ENCODE measurements around the gene B4GALT4. TPM values are rescaled to one million over a fixed set of nuclear protein-coding genes. Genes with fewer than 3 reads are reported as not detected.

B4GALT4 gene
- total RNA-seq, 4 donors from 2014 or later = 16.2 to 27.3 (median 21.2) TPM

GRCh38 chr3:119228373-119229145, 12.1 kb downstream of the B4GALT4 start:
- Histone ChIP-seq H3K27ac (no peak overlapping the region), H3K36me3 (peaks cover 0 to 83% (median 5%) of the 10 kb centered on the region in 3 donors), H3K4me1 (no peaks in the 10 kb centered on the region), H3K4me3 (no peak overlapping the region), H3K27me3 (no peaks in the 10 kb centered on the region), H3K9me3 (no peaks in the 10 kb centered on the region)
- 83 to 88% methylated on average over 2 of the region's 2 CpGs for WGBS, 2 donors
- TF ChIP-seq POLR2A (IDR thresholded peaks at IDR 0.05) = no peak
- TF ChIP-seq EP300 (IDR thresholded peaks at IDR 0.05) = no peak
- TF ChIP-seq, protein P1, sequence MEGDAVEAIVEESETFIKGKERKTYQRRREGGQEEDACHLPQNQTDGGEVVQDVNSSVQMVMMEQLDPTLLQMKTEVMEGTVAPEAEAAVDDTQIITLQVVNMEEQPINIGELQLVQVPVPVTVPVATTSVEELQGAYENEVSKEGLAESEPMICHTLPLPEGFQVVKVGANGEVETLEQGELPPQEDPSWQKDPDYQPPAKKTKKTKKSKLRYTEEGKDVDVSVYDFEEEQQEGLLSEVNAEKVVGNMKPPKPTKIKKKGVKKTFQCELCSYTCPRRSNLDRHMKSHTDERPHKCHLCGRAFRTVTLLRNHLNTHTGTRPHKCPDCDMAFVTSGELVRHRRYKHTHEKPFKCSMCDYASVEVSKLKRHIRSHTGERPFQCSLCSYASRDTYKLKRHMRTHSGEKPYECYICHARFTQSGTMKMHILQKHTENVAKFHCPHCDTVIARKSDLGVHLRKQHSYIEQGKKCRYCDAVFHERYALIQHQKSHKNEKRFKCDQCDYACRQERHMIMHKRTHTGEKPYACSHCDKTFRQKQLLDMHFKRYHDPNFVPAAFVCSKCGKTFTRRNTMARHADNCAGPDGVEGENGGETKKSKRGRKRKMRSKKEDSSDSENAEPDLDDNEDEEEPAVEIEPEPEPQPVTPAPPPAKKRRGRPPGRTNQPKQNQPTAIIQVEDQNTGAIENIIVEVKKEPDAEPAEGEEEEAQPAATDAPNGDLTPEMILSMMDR (IDR thresholded peaks at IDR 0.05) = no peak
- DNase-seq (ENCODE audit: low spot score in 2 of 2) = no peak

DNA sequence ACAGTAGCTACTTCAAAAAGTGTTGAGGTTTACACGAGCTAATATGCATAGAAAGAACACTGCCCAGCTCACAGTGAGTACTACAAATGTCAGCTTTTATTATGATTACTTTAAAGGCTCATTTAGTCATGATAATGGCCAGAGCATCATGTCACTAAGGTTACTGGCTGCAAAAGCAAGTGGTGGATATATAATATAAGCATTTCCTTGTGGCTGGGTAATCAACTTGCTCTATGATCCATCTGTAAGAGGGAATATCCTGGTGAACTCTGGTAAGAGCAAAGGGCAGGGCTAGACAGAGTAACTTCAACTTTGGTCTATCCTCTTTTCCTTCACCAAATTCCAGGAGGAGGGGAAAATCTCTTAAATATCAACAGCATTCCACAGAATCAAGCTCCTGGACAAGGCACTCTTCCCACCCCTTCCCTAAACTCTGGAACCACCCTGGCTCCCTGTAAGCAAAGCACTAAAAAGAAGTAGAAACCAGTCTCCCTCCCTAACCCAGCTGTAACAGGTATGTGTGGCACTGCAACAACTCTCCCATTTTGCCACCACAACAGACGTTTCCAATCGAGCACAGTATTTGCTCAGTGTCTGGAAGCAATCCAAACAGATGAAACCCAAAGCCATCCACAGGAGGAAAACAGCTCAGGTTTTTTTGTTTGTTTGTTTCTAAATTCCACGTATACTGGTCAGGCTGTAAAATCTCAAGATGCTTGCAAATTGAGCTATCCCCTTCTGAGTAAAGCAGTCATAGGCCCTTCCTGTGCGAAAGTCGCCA, 13.4 kb downstream of the B4GALT4 start:
- whole genome bisulfite sequencing, 2 donors = 73 to 78% methylated on average over 6 of the region's 6 CpGs
- peaks cover 0 to 83% (median under 1%) of the 10 kb centered on the region in 3 donors for H3K36me3 ChIP-seq

GRCh38 chr3:119225121-119225520, 15.6 kb downstream of the B4GALT4 start:
- TF ChIP-seq EP300 (IDR thresholded peaks at IDR 0.05) = no peak
- TF ChIP-seq POLR2A (IDR thresholded peaks at IDR 0.05) = no peak
- TF ChIP-seq, protein P1 (IDR thresholded peaks at IDR 0.05) = no peak
- Histone ChIP-seq H3K27ac (no peak overlapping the region), H3K36me3 (peaks cover 0 to 91% (median 0%) of the 10 kb centered on the region in 3 donors), H3K9me3 (no peaks in the 10 kb centered on the region), H3K27me3 (no peaks in the 10 kb centered on the region), H3K4me1 (no peaks in the 10 kb centered on the region), H3K4me3 (no peak overlapping the region)
- WGBS, 2 donors = 84 to 87% methylated on average over 3 of the region's 3 CpGs
- no peak for DNase-seq (ENCODE audit: low spot score in 2 of 2)

More for the DNA sequence above, 13.4 kb downstream of the B4GALT4 start:
- TF ChIP-seq, protein P1 (IDR thresholded peaks at IDR 0.05) = no peak
- no peak for TF ChIP-seq POLR2A (IDR thresholded peaks at IDR 0.05)
- TF ChIP-seq EP300 (IDR thresholded peaks at IDR 0.05) = no peak
- no peak for DNase-seq (ENCODE audit: low spot score in 2 of 2)
- Histone ChIP-seq H3K4me3 (no peak overlapping the region), H3K27me3 (no peaks in the 10 kb centered on the region), H3K27ac (no peak overlapping the region), H3K4me1 (no peaks in the 10 kb centered on the region), H3K9me3 (no peaks in the 10 kb centered on the region)

GRCh38 chr3:119223511-119223910, 17.2 kb downstream of the B4GALT4 start:
- DNase-seq (ENCODE audit: low spot score in 2 of 2) = no peak
- H3K4me1 ChIP-seq = no peaks in the 10 kb centered on the region
- no peaks in the 10 kb centered on the region for H3K27me3 ChIP-seq
- TF ChIP-seq EP300 (IDR thresholded peaks at IDR 0.05) (no peak), POLR2A (IDR thresholded peaks at IDR 0.05) (no peak)
- TF ChIP-seq, protein P1 (IDR thresholded peaks at IDR 0.05) = no peak
- 95 to 96% methylated on average over 5 of the region's 5 CpGs for WGBS, 2 donors
- no peaks in the 10 kb centered on the region for H3K9me3 ChIP-seq
- H3K4me3 ChIP-seq = no peak overlapping the region
- H3K36me3 ChIP-seq = peaks cover 0 to 88% (median 7%) of the 10 kb centered on the region in 3 donors
- H3K27ac ChIP-seq = no peak overlapping the region

DNA sequence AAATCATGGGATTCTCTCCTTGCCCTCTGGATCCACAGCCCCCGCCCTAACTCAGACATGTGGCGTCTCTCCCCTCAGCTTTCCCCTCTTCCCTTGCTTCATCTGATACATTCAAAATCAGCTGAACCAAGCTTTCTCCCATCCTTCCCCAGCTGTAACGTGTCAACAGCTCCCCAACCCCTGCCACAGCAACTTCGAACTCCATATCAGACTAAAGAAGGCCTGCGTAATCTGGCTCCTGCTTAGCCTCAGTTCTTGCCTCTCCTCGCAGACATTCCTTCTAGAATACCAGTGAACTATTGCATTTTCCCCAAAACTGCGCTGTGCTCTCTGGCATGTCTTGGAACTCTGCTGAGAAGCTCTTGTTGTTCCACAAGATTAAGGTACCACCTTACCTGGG, 18.3 kb downstream of the B4GALT4 start:
- no peaks in the 10 kb centered on the region for H3K27me3 ChIP-seq
- H3K9me3 ChIP-seq = no peaks in the 10 kb centered on the region
- H3K27ac ChIP-seq = no peak overlapping the region
- no peak for TF ChIP-seq EP300 (IDR thresholded peaks at IDR 0.05)
- TF ChIP-seq POLR2A (IDR thresholded peaks at IDR 0.05) = no peak
- TF ChIP-seq, protein P1 (IDR thresholded peaks at IDR 0.05) = no peak
- no peaks in the 10 kb centered on the region for H3K4me1 ChIP-seq
- no peak for DNase-seq (ENCODE audit: low spot score in 2 of 2)
- H3K4me3 ChIP-seq = no peak overlapping the region
- peaks cover 0 to 87% (median 11%) of the 10 kb centered on the region in 3 donors for H3K36me3 ChIP-seq
- WGBS, 2 donors = 91 to 94% methylated on average over 7 of the region's 7 CpGs

All from tibial nerve (tissue), 4 donors.